GM12878 (cell line): ENCODE data around the gene SPACDR. TPM values are rescaled to one million over a fixed set of nuclear protein-coding genes. Genes with fewer than 3 reads are reported as not detected.

Experiments
- ATAC-seq: fragments of 200-7000 bp; cut with Tn5 transposase; 3 replicates; pipeline ENCODE4 v1.9.1; 2020; ENCODE audit warnings: mild to moderate bottlenecking, moderate library complexity
- BruUV-seq: library from RNA; stranded (reverse); fragments of 400-500 nt; replicated peaks from 2 replicates; lab custom pipeline; 2021; lab: Mats Ljungman, UMichigan
- CTCF ChIA-PET: fragments of 300-600 bp; sonication (Branson Sonifier 250); formaldehyde crosslinking; extraction: SDS; loops from one replicate; lab custom pipeline; 2021; ENCODE audit warnings: inconsistent platforms; lab: Yijun Ruan, JAX
- POLR2A ChIA-PET: fragments of 350-600 bp; formaldehyde crosslinking; extraction: SDS; loops from one replicate; lab custom pipeline; 2021; ENCODE audit warnings: inconsistent platforms; lab: Charles Lee
- RAD21 ChIA-PET: fragments of 300-600 bp; sonication (Branson Sonifier 250); formaldehyde crosslinking; loops from one replicate; lab custom pipeline; 2023; ENCODE audit warnings: antibody characterized with exemption; ENCODE audit not compliant: unreplicated experiment; lab: Charles Lee
- SMC1A ChIA-PET: fragments of 300-600 bp; sonication (Branson Sonifier 250); formaldehyde crosslinking; loops from one replicate; lab custom pipeline; 2023; ENCODE audit not compliant: unreplicated experiment, uncharacterized antibody; lab: Charles Lee
- DNase-seq: peaks from one replicate; pipeline ENCODE4 v3.0.0-alpha.2; 2011; ENCODE audit warnings: low read depth, low spot score
- FAIRE-seq: peaks from 3 replicates; lab custom pipeline; 2011; peaks lifted over from hg19 to GRCh38; lab: Jason Lieb, UNC
- H2AFZ ChIP-seq: 2 replicates; pipeline ENCODE4 v1.6.0; 2011; ENCODE audit warnings: low read depth, low read length, control low read depth; ENCODE audit not compliant: control insufficient read depth
- H3K27ac ChIP-seq: 2 replicates; pipeline ENCODE4 v1.5.1; 2011; ENCODE audit warnings: control low read depth; ENCODE audit not compliant: control insufficient read depth, insufficient read depth
- H3K27me3 ChIP-seq, 2 experiments: replicated peaks in 1 of 2; 2 replicates each; pipeline versions ENCODE4 v1.6.0 to v1.6.1; 2011; ENCODE audit warnings: low read length in 1 of 2; ENCODE audit not compliant: control insufficient read depth in 2 of 2, insufficient read depth in 2 of 2
- H3K36me3 ChIP-seq, 2 experiments: 2 replicates each; pipeline ENCODE4 v1.5.1; 2011; ENCODE audit warnings: low read length in 1 of 2; ENCODE audit not compliant: control insufficient read depth in 2 of 2, insufficient read depth in 2 of 2
- H3K4me1 ChIP-seq: 2 replicates; pipeline ENCODE4 v1.6.1; 2011; ENCODE audit warnings: mild to moderate bottlenecking, low read length, moderate library complexity, mixed read lengths; ENCODE audit not compliant: control insufficient read depth, insufficient read depth
- H3K4me2 ChIP-seq: 2 replicates; pipeline ENCODE4 v1.6.0; 2011; ENCODE audit warnings: control low read depth; ENCODE audit not compliant: control insufficient read depth, insufficient read depth
- H3K4me3 ChIP-seq: fragments of 200-600 bp; sonication (generic); 2 replicates; pipeline ENCODE4 v1.5.1; 2016
- H3K79me2 ChIP-seq: 2 replicates; pipeline ENCODE4 v1.6.0; 2011; ENCODE audit warnings: low read length; ENCODE audit not compliant: control insufficient read depth, insufficient read depth
- H3K9ac ChIP-seq: 2 replicates; pipeline ENCODE4 v1.8.0; 2011; ENCODE audit warnings: low read length, control low read depth, mixed read lengths; ENCODE audit not compliant: control insufficient read depth, insufficient read depth
- H3K9me3 ChIP-seq: replicated peaks from 3 replicates; pipeline ENCODE4 v1.5.1; 2011; ENCODE audit warnings: mild to moderate bottlenecking, low read length; ENCODE audit not compliant: control insufficient read depth, insufficient read depth
- H4K20me1 ChIP-seq: 2 replicates; pipeline ENCODE4 v1.6.0; 2011; ENCODE audit not compliant: control insufficient read depth, insufficient read depth
- BACH1 ChIP-seq: fragments of 450-650 bp; IDR thresholded peaks from 2 replicates; pipeline ENCODE4 v1.6.1; 2017; ENCODE audit warnings: mild to moderate bottlenecking, borderline replicate concordance
- BHLHE40 ChIP-seq, 2 experiments: fragments of 450-650 bp in 1 of 2; IDR thresholded peaks; 2 replicates each; pipeline ENCODE4 v1.6.1; 2011 to 2017; ENCODE audit warnings: low read depth in 2 of 2, borderline replicate concordance in 1 of 2, improper control_type of control experiment in 1 of 2, low read length in 1 of 2, mild to moderate bottlenecking in 1 of 2
- CBX3 ChIP-seq: fragments of 200-600 bp; sonication (generic); IDR thresholded peaks from 2 replicates; pipeline ENCODE4 v1.6.1; 2016; ENCODE audit warnings: low read depth, borderline replicate concordance
- CHD4 ChIP-seq: fragments of 200-600 bp; sonication (generic); IDR thresholded peaks from 2 replicates; pipeline ENCODE4 v1.6.1; 2016; ENCODE audit warnings: mild to moderate bottlenecking
- EP300 ChIP-seq, 2 experiments: fragments of 150-350 bp in 1 of 2; IDR thresholded peaks; 2 replicates each; pipeline ENCODE4 v1.6.1; 2011 to 2012; ENCODE audit warnings: low read depth in 2 of 2, low read length in 2 of 2, borderline replicate concordance in 1 of 2, improper control_type of control experiment in 1 of 2, inconsistent platforms in 1 of 2; ENCODE audit not compliant: control insufficient read depth in 1 of 2
- FOXK2 ChIP-seq: fragments of 450-650 bp; IDR thresholded peaks from 2 replicates; pipeline ENCODE4 v1.6.1; 2017; ENCODE audit warnings: mild to moderate bottlenecking, moderate library complexity
- IKZF1 ChIP-seq: fragments of 450-650 bp; conservative IDR thresholded peaks from 2 replicates; pipeline ENCODE4 v1.6.1; 2017; ENCODE audit warnings: antibody characterized with exemption, mild to moderate bottlenecking
- LARP7 ChIP-seq: fragments of 450-650 bp; IDR thresholded peaks from 2 replicates; pipeline ENCODE4 v1.6.1; 2017; ENCODE audit warnings: mild to moderate bottlenecking
- MEF2A ChIP-seq: IDR thresholded peaks from 2 replicates; pipeline ENCODE4 v1.6.1; 2011; ENCODE audit warnings: low read depth, mild to moderate bottlenecking, low read length, moderate library complexity; ENCODE audit not compliant: insufficient read depth
- NFXL1 ChIP-seq: fragments of 450-650 bp; IDR thresholded peaks from 2 replicates; pipeline ENCODE4 v1.6.1; 2017; ENCODE audit warnings: antibody characterized with exemption, mild to moderate bottlenecking, borderline replicate concordance
- PML ChIP-seq: IDR thresholded peaks from 2 replicates; pipeline ENCODE4 v1.6.1; 2012; ENCODE audit warnings: low read length, inconsistent platforms
- SRF ChIP-seq, 2 experiments: IDR thresholded peaks; 2 replicates each; pipeline ENCODE4 v1.6.1; 2011; ENCODE audit warnings: low read depth in 2 of 2, low read length in 2 of 2, mild to moderate bottlenecking in 1 of 2, moderate library complexity in 1 of 2
- WGBS: methylation state at CpG from one replicate; pipeline ENCODE4 v1.1.6; 2016; ENCODE audit warnings: low lambda C conversion rate; ENCODE audit not compliant: insufficient replicate concordance, insufficient coverage; ENCODE audit errors: missing lambda C conversion rate; 5-methylcytosine and 5-hydroxymethylcytosine counted together
- in situ Hi-C: fragments of 300-500 bp; cut with MboI; formaldehyde crosslinking; loops from 9 replicates; pipeline ENCODE4 v1.14.3; 2018; ENCODE audit warnings: mixed read lengths
- intact Hi-C: fragments of 100-400 bp; cut with micrococcal nuclease; formaldehyde crosslinking; loops from one replicate; pipeline ENCODE4 v1.14.2; 2022; ENCODE audit not compliant: unreplicated experiment
- polyA plus RNA-seq, 11 experiments: library from polyadenylated mRNA; depleted of rRNA in 4 of 11; unstranded in 6 of 11; stranded (reverse) in 5 of 11; fragments of >200 nt; fragmentation: Nextera tagmentation in 4 of 11; fragmentation: Illumina TruSeq in 1 of 11; extraction: Ambion mirVana in 4 of 11; extraction: Trizol in 1 of 11; gene quantifications; 1 replicate in 1 of 11; 2 replicates in 10 of 11; pipeline versions ENCODE4 v1.2.1 to v1.2.3, GENCODE V29; 2011 to 2016; ENCODE audit warnings: inconsistent platforms in 2 of 11, missing spikeins in 2 of 11, low read depth in 1 of 11
- total RNA-seq, 4 experiments: library from RNA; depleted of rRNA in 3 of 4; stranded (reverse); fragments of >200 nt in 3 of 4; fragmentation: Illumina TruSeq in 1 of 4; extraction: Trizol in 1 of 4; gene quantifications; 2 replicates each; pipeline versions ENCODE4 v1.2.1 to v1.2.3, GENCODE V29; 2013 to 2021
- TF ChIP-seq, protein P1 (sequence below): fragments of 450-650 bp; IDR thresholded peaks from 2 replicates; pipeline ENCODE4 v1.6.1; 2014; ENCODE audit warnings: mild to moderate bottlenecking
- TF ChIP-seq, protein P2 (sequence below): fragments of 450-650 bp; IDR thresholded peaks from 2 replicates; pipeline ENCODE4 v1.6.1; 2017; ENCODE audit warnings: borderline replicate concordance

SPACDR gene
- total and polyA plus RNA-seq, 10 of the 15 experiments (the other 5 are each of a cell fraction or from before 2014, with no cell fraction given): 0.18 to 1.5 (median 0.63) TPM

DNA sequence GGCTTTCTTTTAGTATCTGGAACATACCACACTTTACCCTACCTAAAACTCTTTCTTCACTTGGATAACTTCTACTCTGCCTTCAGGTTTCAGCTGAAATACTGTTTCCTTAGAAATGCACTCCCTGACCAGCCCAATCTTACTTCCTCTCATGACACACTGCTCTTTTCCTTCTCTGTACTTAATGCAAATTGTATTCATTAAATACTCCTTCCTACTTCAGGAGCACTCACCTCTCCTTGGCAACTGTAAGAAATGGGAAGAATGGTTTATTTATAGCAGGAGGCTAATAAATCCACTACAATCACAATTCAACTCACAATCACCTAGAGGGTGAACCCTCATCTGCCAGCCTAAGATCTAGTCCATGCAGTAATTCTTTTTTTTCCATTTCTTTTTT lies 50.7 kb downstream of the SPACDR start:
- peak overlapping the region; percentile 54 for H2AFZ ChIP-seq
- H3K4me1 ChIP-seq: peaks cover 11% of the 10 kb centered on the region
- peak; percentile 64 for FAIRE-seq
- no peak for DNase-seq
- no TSS peak for BruUV-seq
- no peaks in the 10 kb centered on the region for H3K79me2 ChIP-seq
- no peak for TF ChIP-seq EP300 (IDR thresholded peaks at IDR 0.05; ENCODE audit: borderline replicate concordance in 1 of 2, control insufficient read depth in 1 of 2, low read depth in 2 of 2, low read length in 2 of 2)
- TF ChIP-seq LARP7: no peak
- no peak for TF ChIP-seq MEF2A
- TF ChIP-seq BHLHE40 (IDR thresholded peaks at IDR 0.05; ENCODE audit: borderline replicate concordance in 1 of 2, low read depth in 2 of 2, low read length in 1 of 2): no peak
- H3K4me2 ChIP-seq: peak overlapping the region; percentile 73
- H3K9me3 ChIP-seq: no peaks in the 10 kb centered on the region; the same call in 2 of the 3 replicates
- ChIA-PET SMC1A (interaction anchor here (1.2 to 2.4 kb wide), 4 partner anchors 9 to 48 kb away, joined by 3 to 8 read pairs (median 5); partner anchors contain the start of gene ZCWPW1), POLR2A (interaction anchor here (0.6 to 1.4 kb wide), 5 partner anchors 11 to 263 kb away, joined by 3 to 4 read pairs (median 3); partner anchors contain the start of gene MEPCE), CTCF (interaction anchor here (1.0 to 1.7 kb wide), 2 partner anchors 39 to 64 kb away, joined by 3 to 7 read pairs; no protein-coding TSS in a partner anchor), RAD21 (interaction anchor here (1.6 kb wide), 1 partner anchor 39 kb away, joined by 5 read pairs; no protein-coding TSS in a partner anchor)
- intact Hi-C loops: no loop called here
- ATAC-seq: peak; percentile 60
- peak overlapping the region; percentile 50 for H3K27ac ChIP-seq
- H3K9ac ChIP-seq: peak overlapping the region; percentile 19; the same call in 1 of the 2 replicates
- no peaks in the 10 kb centered on the region for H3K27me3 ChIP-seq
- no peak overlapping the region; the same call in 1 of the 2 replicates for H3K4me3 ChIP-seq
- in situ Hi-C loops: no loop called here
- H4K20me1 ChIP-seq: no peaks in the 10 kb centered on the region
- H3K36me3 ChIP-seq: no peaks in the 10 kb centered on the region

DNA sequence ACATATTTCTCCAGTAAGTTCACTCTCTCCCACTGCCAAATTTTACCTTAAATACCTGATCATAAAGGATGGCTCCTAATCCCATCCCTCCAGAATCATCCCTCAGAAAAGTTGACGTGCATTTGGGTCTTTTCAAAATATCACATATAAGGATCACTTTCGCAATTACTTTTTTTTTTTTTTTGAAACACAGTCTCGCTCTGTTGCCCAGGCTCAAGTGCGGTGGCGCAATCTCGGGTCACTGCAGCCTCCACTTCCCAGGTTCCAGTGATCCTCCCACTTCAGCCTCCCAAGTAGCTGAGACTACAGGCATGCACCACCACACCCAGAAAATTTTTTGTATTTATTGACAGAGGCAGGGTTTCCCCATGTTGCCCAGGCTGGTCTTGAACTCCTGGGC lies 53.0 kb downstream of the SPACDR start:
- no TSS peak for BruUV-seq
- H3K4me1 ChIP-seq: peaks cover 16% of the 10 kb centered on the region
- DNase-seq: no peak
- CTCF ChIA-PET: interaction anchor here (0.6 to 1.6 kb wide), 5 partner anchors 9 to 280 kb away, joined by 3 to 4 read pairs (median 3); no protein-coding TSS in a partner anchor
- no peak for FAIRE-seq
- TF ChIP-seq, protein P1, sequence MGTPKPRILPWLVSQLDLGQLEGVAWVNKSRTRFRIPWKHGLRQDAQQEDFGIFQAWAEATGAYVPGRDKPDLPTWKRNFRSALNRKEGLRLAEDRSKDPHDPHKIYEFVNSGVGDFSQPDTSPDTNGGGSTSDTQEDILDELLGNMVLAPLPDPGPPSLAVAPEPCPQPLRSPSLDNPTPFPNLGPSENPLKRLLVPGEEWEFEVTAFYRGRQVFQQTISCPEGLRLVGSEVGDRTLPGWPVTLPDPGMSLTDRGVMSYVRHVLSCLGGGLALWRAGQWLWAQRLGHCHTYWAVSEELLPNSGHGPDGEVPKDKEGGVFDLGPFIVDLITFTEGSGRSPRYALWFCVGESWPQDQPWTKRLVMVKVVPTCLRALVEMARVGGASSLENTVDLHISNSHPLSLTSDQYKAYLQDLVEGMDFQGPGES: no peak
- TF ChIP-seq IKZF1 (no peak), BACH1 (no peak), CHD4 (no peak), SRF (IDR thresholded peaks at IDR 0.05; ENCODE audit: low read depth in 2 of 2, low read length in 2 of 2) (no peak), NFXL1 (no peak), CBX3 (no peak), PML (no peak), FOXK2 (no peak)
- TF ChIP-seq, protein P2, sequence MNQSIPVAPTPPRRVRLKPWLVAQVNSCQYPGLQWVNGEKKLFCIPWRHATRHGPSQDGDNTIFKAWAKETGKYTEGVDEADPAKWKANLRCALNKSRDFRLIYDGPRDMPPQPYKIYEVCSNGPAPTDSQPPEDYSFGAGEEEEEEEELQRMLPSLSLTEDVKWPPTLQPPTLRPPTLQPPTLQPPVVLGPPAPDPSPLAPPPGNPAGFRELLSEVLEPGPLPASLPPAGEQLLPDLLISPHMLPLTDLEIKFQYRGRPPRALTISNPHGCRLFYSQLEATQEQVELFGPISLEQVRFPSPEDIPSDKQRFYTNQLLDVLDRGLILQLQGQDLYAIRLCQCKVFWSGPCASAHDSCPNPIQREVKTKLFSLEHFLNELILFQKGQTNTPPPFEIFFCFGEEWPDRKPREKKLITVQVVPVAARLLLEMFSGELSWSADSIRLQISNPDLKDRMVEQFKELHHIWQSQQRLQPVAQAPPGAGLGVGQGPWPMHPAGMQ: no peak
- intact Hi-C loops (no loop called here), in situ Hi-C loops (no loop called here)
- POLR2A ChIA-PET: interaction anchor here (1.1 to 1.2 kb wide), 3 partner anchors 19 to 44 kb away, joined by 3 to 10 read pairs (median 4); partner anchors contain the start of gene MEPCE
- no peaks in the 10 kb centered on the region for H3K36me3 ChIP-seq
- ATAC-seq: no peak
- RAD21 ChIA-PET: interaction anchor here (0.6 kb wide), 1 partner anchor 64 kb away, joined by 3 read pairs; no protein-coding TSS in a partner anchor
- H3K4me2 ChIP-seq: no peak overlapping the region
- WGBS: 89% methylated on average over 6 of the region's 6 CpGs
- no peaks in the 10 kb centered on the region for H4K20me1 ChIP-seq
- H3K9ac ChIP-seq: no peak overlapping the region
- no peaks in the 10 kb centered on the region; the same call in 2 of the 3 replicates for H3K9me3 ChIP-seq
- no peaks in the 10 kb centered on the region for H3K79me2 ChIP-seq
- no peak overlapping the region for H2AFZ ChIP-seq
- H3K27ac ChIP-seq: no peak overlapping the region
- no peak overlapping the region for H3K4me3 ChIP-seq
- H3K27me3 ChIP-seq: no peaks in the 10 kb centered on the region
- SMC1A ChIA-PET: interaction anchor here (1.0 to 1.8 kb wide), 5 partner anchors 7 to 278 kb away, joined by 3 to 6 read pairs (median 4); no protein-coding TSS in a partner anchor
